Testis (tissue), 2 donors: ENCODE data around the gene ZBTB12.

Experiments
- CTCF ChIP-seq, 3 experiments: fragments of 450-650 bp in 2 of 3; fragments of 200-600 bp in 1 of 3; sonication (generic) in 1 of 3; IDR thresholded peaks; one replicate each; pipeline ENCODE4 v1.5.1; 2016 to 2019; ENCODE audit warnings: antibody characterized with exemption in 3 of 3, mild to moderate bottlenecking in 2 of 3, moderate library complexity in 1 of 3
- POLR2A ChIP-seq: fragments of 450-650 bp; IDR thresholded peaks from one replicate; pipeline ENCODE4 v1.6.1; 2017; ENCODE audit warnings: antibody characterized with exemption, mild to moderate bottlenecking, moderate library complexity

- TF ChIP-seq CTCF (IDR thresholded peaks at IDR 0.05) (peak; percentile 21 to 68 (median 47)), POLR2A (no peak)
These were observed 13.3 kb downstream of the ZBTB12 start for GRCh38 chr6:31888276-31889258.
